Stimulated activated CD8-positive, alpha-beta memory T cell treated with anti-CD3 and anti-CD28 coated beads, Interleukin-12 subunit alpha, Interleukin-12 subunit beta, amount 100 ng/mL, for 24 hours (primary cell): ENCODE data around the gene WDTC1.

Experiments used
- DNase-seq: peaks from one replicate; pipeline ENCODE4 v3.0.0-alpha.2; 2020; ENCODE audit errors: extremely low read depth

Gene WDTC1

DNA sequence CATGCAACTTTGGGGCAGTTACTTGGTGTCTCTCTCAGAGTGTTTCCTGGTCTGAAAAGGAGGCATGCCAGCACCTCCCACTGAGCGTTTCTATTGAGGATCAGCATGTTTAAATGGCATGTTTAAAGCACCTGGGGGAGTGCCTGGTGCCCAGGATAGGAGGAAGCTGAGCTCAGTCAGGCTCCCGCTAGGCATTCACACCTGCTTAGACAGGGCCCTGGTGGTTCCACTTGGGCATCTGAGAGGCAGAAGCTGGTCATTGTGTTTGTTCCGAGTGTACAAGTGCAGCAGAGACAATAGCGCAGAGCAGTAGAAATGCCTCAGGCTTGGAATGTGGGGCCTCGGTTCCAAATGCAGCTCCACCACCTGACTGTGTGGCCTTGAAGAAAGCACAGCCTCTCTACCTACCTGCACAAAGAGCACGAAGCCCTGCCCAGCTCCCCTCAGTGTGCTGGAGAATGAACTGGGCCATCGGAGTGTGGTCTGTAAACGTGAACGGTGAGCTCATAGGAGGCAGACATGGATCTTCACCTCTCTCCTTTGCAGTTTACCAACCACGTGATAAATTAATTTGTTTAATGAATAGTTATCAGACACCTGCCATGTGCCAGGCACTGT lies 67.3 kb downstream of the WDTC1 start:
- DNase-seq, result no peak

DNA sequence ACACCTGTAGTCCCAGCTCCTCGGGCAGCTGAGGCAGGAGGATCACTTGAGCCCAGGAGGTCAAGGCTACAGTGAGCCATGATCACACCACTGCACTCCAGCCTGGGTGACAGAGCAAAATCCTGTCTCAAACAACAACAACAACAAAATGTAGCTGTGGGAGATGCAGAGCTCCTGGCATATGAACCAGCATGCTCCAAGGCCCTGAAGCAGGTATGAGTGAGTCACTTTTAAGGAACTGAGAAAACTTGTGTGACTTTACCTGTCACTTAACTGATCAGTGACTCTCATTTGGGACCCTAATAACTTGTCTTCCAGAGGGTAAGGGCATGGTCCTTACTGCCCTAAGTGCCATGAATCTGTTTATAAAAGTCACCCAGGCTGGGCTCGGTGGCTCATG lies 68.2 kb downstream of the WDTC1 start:
- no peak for DNase-seq

- no peak for DNase-seq
Measured at GRCh38 chr1:27303509-27303908, 69.1 kb downstream of the WDTC1 start.

DNA sequence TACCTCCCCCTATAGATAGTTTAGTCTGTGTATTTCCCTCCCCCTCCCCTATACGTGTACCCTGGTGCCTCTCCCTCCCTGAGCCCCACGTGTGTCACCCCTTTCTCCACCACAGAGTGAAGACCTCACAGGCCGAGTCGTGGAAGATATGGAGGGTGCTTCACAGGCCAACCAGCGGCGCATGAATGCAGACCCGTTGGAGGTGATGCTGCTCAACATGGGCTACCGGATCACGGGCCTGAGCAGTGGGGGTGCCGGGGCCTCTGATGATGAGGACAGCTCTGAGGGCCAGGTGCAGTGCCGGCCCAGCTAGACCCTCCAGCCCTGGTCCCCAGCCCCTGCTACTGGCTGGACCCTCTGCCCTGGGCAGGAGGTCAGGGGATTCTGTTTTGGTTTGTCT lies 71.6 kb downstream of the WDTC1 start:
- DNase-seq, result no peak

GRCh38 chr1:27306892-27307761 lies 72.7 kb downstream of the WDTC1 start:
- DNase-seq, result no peak

DNA sequence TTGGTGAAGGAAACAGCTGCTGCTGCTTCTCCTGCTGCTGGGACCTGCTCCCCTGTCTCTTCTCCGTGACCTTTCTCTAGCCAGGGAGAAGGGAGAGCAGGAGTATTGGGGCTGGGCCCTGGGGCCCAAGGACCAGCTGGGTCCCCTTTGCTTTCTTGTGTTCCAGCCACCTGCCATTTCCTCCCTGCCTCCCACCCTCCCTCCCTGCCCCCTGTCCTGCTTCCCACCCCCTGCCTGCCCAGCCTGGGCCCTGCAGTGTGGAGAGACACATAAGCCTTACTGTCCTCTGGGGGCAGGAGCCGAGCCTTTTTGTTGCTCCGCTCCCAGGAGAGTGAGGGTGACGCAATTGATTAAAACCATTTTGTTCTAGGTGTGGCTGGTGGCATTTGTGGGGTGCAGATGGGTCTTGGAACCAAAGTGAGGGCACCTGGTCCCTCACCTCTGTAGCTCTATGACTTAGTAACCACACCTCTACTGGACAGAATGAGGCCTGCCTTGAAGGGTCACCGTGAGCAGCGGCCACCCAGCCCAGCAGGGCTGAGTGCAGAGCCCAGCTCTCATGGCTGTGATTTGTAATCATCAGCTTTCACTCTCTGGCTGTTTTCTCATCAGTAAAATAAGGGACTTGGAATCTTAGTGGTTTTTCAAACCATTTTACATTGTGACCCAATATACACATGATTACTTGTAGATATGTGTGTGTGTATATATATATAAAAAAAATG lies 73.6 kb downstream of the WDTC1 start:
- no peak for DNase-seq

GRCh38 chr1:27314169-27314568 lies 79.7 kb downstream of the WDTC1 start:
- no peak for DNase-seq

DNA sequence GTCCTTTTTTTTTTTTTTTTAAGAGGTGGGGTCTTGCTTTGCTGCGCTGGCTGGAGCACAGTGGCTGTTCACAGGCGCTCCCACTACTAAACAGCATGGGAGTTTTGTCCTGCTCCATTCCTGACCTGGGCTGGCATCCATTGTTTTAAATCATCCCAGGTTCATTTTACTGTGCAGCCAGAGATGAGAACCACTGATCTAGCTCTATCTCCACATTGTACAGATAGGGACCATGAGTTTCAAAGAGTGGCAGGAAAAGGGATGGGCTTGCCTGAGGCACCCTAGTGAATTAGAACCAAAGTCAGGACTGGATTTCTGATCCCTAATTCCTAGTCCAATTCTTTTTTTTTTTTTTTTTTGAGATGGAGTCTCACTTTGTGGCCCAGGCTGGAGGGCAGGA lies 80.3 kb downstream of the WDTC1 start:
- no peak for DNase-seq

- no peak for DNase-seq
Measured at GRCh38 chr1:27316860-27317259, 82.4 kb downstream of the WDTC1 start.

DNA sequence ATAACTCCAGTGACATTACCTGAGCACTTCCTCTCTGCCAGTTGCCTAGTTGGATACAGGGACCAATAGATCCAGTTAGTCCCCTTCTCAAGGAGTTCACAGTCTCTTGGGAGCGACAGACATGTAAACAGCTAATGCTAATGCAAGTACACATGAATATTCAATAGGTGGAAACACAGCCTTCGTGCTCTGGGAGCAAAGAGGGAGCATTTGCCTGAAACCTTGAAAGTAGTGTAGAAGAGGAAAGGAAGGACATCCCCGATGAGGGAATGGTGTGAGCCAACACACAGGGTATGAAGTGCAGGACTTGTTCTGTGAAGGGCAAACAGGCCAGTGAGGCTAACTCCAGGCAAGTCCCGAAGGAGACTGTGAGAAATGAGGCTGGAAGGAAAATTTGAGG lies 83.7 kb downstream of the WDTC1 start:
- DNase-seq, result no peak

DNA sequence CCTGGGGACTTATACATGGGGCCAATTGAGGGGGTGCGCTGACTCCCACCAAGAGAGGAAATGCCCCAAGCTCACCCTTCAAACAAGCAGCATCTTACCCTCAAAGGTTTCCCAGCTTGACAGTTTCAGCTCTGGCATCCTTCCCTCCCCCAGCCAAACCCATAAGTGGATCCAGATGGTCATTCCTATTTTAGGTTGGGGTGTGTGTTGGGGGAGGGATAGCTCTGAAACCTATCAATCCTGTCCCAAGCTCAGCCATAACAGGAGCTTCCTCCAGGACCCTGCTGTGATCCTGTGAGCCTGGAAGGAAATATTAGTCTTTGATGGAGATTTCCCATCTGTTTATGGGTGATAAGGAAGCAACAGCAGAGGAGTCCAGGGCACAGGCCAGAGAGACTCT lies 84.2 kb downstream of the WDTC1 start:
- DNase-seq, result no peak

DNA sequence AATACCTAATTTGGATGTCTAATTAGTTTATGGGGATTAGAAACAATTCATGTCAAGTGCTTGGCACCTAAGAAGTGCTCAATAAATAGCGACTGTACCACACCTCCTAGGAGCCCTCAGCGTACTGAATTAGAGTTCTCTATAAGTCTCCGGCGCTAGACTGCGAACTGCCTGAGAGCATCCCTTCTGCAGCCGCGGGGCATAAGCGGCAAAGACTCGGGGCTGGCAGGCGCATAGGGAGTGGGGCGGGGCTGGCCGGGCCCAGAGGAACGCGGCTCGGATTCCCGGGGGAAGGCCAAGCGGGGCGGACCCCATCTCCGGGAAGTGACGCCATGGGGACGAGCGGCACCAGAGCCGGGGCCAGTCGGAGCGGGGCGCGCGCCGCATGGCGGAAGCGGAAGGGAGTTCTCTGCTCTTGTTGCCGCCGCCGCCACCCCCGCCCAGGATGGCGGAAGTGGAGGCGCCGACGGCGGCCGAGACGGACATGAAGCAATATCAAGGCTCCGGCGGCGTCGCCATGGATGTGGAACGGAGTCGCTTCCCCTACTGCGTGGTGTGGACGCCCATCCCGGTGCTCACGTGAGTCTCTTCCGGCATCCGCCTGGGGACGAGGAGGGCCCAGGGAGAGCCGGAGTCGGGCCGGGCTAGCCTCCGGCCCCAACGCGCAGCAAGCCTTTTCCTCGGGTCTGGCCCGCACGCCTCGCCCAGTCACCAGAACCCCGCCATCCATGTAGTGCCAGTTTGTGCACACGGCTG lies 87.6 kb downstream of the WDTC1 start, which contains the start of gene TMEM222:
Gene TMEM222 (plus strand): TSS at position 351 of the 756 bp plus-strand sequence. CDS start 35 bp downstream, at position 386.
- peak; percentile 96 for DNase-seq

DNA sequence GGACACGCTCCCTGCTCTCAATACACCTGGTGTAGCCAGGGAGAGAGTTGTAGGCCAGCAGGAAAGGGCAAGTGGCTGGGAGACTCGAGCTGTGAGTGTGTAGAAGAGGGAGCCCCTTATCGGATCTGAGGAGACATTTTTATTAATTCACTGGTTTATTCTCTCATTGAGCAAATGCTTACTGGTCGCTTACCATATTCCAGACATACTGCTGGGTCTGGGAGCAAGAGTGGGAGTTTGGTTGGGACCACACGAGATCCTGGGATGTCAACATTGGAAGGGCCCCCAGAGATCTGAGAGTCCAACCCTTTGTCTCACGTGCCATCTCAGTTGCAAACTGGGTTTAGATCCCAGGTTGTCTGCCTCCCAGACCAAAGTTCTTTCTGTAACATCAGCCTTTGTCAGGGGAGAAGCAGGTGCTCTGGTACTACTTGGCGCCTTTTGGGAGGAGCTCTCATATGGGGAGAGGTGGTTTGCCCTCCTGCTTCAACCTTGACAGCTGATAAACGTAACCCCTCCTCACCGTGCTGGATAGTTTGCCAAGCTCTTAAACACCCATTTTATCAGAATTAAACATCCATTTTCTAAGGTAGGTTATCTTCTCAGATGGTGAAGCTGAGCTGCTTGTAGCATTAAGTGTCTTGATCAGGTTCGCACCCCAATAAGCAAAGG lies 88.3 kb downstream of the WDTC1 start:
- DNase-seq, result no peak

- no peak for DNase-seq
Measured at GRCh38 chr1:27325286-27325685, 90.9 kb downstream of the WDTC1 start.

GRCh38 chr1:27327964-27328363 lies 93.5 kb downstream of the WDTC1 start:
- DNase-seq, result no peak

DNA sequence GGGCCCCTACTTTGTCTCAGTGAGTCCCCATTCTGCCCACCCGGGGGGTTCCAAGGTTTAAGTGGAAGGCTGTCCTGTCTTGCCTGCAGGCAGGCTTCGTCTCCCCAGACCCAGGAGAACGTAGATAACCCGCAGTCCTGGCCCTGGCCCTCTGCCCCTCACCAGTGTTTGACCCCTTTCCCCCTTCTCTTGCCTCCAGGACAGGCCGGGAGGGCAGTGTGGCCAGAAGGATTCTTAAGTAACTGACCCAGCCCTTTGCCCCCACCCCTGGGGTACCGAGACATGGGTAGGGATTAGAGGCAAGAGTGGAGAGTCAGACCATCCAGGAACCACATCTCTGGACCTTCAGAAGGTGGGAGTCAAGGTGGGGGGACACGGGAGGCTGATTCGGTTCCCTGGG lies 96.4 kb downstream of the WDTC1 start:
- DNase-seq, result no peak

GRCh38 chr1:27331426-27331825 lies 97.0 kb downstream of the WDTC1 start:
- DNase-seq, result no peak

- no peak for DNase-seq
Measured at GRCh38 chr1:27331922-27332321, 97.5 kb downstream of the WDTC1 start.

GRCh38 chr1:27332536-27333281 lies 98.3 kb downstream of the WDTC1 start:
- no peak for DNase-seq

- no peak for DNase-seq
Measured at GRCh38 chr1:27333717-27334279, 99.4 kb downstream of the WDTC1 start.
